G401 (cell line): ENCODE data around the gene LRRC72. TPM values are rescaled to one million over a fixed set of nuclear protein-coding genes. Genes with fewer than 3 reads are reported as not detected.
A peak's percentile ranks its signal among the peaks of the same experiment; 100 is the strongest.
"Not testable (repeated sequence)": the region's sequence is repeated elsewhere in the genome, so short reads cannot be mapped to it uniquely, and the experiment has no call there.

Experiments used
- DNase-seq: peaks from one replicate; pipeline ENCODE4 v3.0.0-alpha.2; 2015; ENCODE audit warnings: low spot score
- in situ Hi-C: cut with HindIII; loops from 2 replicates; pipeline ENCODE4 v1.10.0; 2016; ENCODE audit warnings: low sequenced_read_pairs, mixed read lengths
- total RNA-seq: library from RNA; depleted of rRNA; stranded (reverse); fragments of >200 nt; shearing (Covaris generic); gene quantifications from 2 replicates; pipeline ENCODE4 v1.2.3, GENCODE V29; 2014

LRRC72 gene
- total RNA-seq, 1 experiment from 2014 or later, result not detected

DNA sequence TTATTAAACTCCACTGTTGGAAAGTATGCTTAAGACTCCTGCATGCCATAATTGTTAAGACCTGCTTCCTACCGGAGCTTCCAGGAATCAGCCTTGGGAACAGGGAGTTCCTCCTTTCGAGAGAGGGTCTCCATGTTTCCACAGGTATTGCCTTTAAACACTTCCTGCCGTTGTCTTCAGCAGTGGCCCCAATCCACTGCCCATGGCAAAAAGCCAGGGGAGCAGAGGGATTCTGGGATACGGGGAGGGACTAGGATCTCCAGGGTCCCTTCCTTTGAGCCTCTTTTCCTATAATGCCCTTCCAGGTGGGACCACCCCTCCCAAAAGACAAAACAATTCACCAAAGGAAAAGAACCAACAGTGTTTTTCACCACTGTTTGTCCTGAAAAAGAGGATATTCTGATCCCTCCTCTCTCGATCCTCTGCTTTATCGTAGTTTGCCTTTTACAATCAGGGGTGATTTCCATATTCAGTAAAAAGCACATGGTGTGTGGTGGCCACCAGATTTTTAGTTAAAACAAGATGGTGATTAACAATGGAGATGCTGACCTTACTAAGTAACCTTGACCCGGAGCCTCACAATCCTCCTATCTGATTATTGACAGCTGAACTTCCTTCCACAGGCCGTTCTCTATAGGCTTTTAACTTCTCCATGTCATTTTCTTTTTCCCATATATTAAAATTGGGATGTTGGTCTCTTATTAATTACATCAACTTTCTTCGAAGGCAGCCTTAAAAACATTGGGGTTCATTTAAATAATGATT is 36.0 kb downstream of the LRRC72 start:
- in situ Hi-C loops, result no loop called here
- DNase-seq, result no peak

GRCh38 chr7:16563281-16564022 is 36.8 kb downstream of the LRRC72 start:
- in situ Hi-C loops, result no loop called here
- no peak for DNase-seq

- no peak for DNase-seq
- in situ Hi-C loops, result no loop called here
Measured at GRCh38 chr7:16564023-16564380, 37.4 kb downstream of the LRRC72 start.

DNA sequence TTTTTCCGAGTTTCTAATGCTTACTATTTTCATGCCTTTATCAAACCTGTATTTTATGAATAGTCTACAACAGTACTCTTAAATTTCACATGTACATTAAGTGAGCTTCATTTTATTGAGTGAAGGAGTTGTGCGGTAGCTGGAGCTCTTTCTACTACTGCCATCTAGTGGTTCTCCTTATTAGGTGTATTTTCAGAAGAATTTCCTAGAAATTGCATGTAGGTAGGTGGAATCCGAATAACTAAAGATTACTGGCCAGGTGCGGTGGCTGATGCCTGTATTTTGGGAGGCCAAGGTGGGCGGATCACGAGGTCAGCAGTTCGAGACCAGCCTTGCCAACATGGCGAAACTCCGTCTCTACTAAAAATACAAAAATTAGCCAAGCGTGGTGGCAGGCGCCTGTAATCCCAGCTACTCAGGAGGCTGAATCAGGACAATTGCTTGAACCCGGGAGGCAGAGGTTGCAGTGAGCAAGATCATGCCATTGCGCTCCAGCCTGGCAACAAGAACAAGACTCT is 38.3 kb downstream of the LRRC72 start:
- DNase-seq, result peak; percentile 59

DNA sequence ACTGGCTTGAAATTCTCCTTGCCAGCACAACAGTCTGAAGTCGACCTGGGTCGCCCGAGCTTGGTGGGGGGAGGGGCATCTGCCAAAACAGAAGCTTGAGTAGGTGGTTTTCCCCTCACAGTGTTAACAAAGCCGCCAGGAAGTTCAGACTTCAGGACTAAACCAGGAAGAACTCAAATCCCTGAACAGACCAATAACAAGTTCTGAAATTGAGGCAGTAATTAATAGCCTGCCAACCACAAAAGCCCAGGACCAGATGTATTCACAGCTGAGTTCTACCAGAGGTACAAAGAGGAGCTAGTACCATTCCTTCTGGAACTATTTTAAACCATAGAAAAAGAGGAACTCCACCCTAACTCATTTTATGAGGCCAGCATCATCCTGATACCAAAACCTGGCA is 45.3 kb downstream of the LRRC72 start:
- in situ Hi-C loops, result no loop called here

More for the DNA sequence above, 38.3 kb downstream of the LRRC72 start:
- in situ Hi-C loops, result no loop called here

GRCh38 chr7:16579216-16579615 is 52.6 kb downstream of the LRRC72 start:
- in situ Hi-C loops, result no loop called here
- DNase-seq, result no peak

More for the DNA sequence above, 45.3 kb downstream of the LRRC72 start:
- DNase-seq, result no peak

DNA sequence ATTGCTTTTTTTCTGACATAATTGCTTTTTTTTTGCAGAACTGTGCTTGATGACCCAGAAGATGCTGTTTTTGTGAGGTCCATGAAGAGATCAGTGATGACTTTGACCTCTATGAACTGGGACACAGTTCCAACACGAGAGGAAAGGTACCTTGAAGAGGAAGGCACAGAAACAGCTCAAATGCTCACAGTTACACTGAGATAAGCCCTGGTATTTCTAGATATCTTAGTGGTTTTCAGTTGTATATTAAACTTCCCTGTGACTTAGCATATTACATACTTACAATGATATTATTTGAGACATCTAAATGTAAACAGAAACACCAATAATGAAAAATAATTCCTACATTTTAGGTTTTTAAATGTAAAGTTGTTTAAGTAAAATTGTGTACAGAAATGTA is 54.7 kb downstream of the LRRC72 start:
- DNase-seq, result no peak
- in situ Hi-C loops, result no loop called here

DNA sequence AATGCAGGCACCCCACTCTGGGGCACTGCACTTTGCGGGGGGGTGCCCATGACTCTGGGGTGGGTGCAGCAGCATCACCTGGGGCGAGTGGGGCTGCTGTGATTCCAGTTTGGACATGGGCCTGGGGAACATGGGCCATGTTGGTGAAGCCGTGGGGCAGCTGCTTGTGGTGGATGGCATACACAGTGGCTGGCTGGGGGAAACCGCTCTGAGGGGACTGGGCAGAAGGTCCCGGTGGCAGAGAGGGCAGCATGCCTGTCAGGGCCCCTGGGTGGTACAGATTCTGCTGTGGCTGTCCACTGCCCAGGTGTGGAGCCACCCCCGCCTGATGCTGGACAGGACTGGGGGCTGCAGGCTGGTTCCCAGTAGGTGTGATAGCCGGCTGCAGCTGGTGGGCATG is 57.2 kb downstream of the LRRC72 start:
- DNase-seq, result no peak
- in situ Hi-C loops, result no loop called here

DNA sequence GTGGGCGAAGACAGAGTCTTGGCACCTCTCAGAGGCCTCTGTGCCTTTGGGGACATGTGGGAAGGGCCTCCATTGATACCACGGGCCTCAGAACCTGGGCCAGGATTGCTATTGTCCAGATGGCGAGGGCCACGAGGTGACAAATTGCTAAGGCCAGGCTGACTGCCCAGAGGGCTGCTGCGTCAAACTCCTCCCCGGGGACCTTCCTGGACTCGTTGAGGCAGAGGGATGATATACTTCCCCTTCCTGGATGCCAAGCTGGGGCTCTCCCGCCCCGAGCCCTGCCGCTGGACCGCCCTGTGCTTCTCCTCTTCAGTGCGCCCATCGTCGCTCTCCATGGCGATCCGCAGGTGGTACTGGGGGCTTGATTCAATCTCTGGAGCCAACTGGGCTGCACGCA is 58.9 kb downstream of the LRRC72 start:
- DNase-seq, result no peak
- in situ Hi-C loops, result no loop called here

GRCh38 chr7:16586081-16586874 is 59.7 kb downstream of the LRRC72 start:
- in situ Hi-C loops, result no loop called here
- DNase-seq, result no peak

- no peak for DNase-seq
- in situ Hi-C loops, result no loop called here
Measured at GRCh38 chr7:16587129-16587528, 60.5 kb downstream of the LRRC72 start.

DNA sequence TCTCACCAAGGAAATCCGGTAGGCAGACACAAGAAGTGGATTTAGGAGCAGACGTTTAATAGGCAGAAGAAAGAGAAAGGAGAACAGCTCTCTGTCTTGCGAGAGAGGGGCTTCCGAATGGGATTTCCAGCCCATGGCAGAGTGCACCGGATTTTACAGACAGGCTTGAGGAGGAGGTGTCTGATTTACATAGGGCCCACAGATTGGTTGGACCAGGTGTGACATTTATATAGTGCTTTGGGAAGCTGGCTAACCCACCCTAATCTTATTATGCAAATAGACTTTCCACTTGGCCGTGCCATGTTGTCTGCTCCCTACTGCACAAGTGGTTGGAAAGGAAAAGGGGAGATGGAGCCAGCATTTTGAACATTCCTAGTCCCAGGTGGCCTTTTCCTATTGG is 61.2 kb downstream of the LRRC72 start:
- in situ Hi-C loops, result no loop called here
- DNase-seq, result peak; percentile 77

- no peak for DNase-seq
- in situ Hi-C loops, result no loop called here
Measured at GRCh38 chr7:16589881-16590280, 63.3 kb downstream of the LRRC72 start.

- in situ Hi-C loops, result no loop called here
- DNase-seq, result no peak
Measured at GRCh38 chr7:16590424-16590823, 63.8 kb downstream of the LRRC72 start.

GRCh38 chr7:16592395-16592794 is 65.8 kb downstream of the LRRC72 start:
- DNase-seq, result no peak
- in situ Hi-C loops, result no loop called here

GRCh38 chr7:16594061-16594460 is 67.4 kb downstream of the LRRC72 start:
- in situ Hi-C loops, result no loop called here
- DNase-seq, result no peak

DNA sequence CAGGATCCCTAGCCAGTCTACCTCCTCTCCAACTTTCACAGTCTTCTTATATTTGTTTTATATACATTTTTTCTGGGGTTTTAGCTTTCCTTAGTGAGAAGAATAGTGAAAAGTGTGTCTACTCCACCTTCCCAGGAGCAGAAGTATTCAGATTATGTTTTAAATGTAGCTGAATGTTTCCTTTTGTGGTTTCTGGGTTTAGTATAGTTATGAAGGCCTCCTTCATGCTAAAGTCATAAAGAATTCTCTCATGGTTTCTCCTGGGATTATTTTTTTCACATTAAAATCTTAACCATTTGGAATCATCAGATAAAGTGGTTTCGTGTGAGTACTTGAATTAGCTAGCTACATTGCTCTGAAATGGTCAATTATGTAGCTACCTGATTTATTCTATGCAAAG is 68.1 kb downstream of the LRRC72 start:
- DNase-seq, result no peak
- in situ Hi-C loops, result no loop called here

- in situ Hi-C loops, DNase-seq: not testable (repeated sequence)
Measured at GRCh38 chr7:16595596-16595995, 69.0 kb downstream of the LRRC72 start.

DNA sequence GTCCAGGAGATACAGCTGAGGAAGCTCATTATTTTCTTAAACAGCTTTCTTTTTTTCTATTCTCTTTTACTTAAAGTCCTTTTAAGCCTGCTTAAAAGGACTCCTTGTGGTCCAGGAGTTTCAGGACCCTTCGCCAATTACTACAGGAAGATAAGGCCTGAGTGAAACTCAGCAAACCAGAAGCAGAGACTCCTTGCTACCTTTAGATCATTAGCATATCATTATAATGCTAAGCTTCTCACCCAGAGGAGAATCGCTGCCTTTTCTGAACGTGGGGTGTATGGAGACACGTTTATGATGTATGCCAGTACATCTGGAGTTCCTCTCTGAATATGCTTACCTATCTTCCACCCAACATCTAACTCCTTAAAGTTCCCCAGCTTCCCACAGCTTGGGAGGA is 71.4 kb downstream of the LRRC72 start:
- DNase-seq, result no peak
- in situ Hi-C loops, result no loop called here

DNA sequence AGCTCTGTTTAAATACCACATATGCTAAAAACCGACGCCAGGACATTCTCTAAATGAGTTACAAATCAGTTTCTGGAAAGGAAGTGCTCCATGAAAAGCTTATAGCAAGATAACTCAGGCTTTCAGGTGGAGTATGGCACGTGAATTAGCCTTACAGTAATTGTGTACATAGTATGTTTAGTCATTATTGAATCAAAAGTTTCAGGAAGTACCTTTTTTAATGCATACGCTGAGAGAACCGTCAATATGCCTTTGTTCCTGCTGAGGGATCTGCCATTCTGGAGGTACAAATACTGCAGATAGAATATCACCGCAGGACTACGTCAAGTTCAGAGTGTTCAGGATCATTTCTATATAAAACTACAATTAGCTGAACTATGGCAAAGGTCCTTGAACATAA is 73.2 kb downstream of the LRRC72 start:
- no peak for DNase-seq
- in situ Hi-C loops, result no loop called here
